Stimulated activated naive CD4-positive, alpha-beta T cell (primary cell): ENCODE measurements around the gene FMN1.

Source experiments
- DNase-seq, 6 experiments: peaks; one replicate each; lab custom pipeline; 2025; lab: John Stamatoyannopoulos, UW

The FMN1 gene

GRCh38 chr15:32729700-32730395 lies 464.7 kb downstream of the FMN1 start:
- no peak for DNase-seq

GRCh38 chr15:32723171-32723948 lies 471.2 kb downstream of the FMN1 start:
- DNase-seq: no peak

GRCh38 chr15:32722136-32722535 lies 472.4 kb downstream of the FMN1 start:
- no peak for DNase-seq

GRCh38 chr15:32721596-32721995 lies 472.9 kb downstream of the FMN1 start:
- DNase-seq: no peak

- no peak for DNase-seq
Observed at GRCh38 chr15:32718821-32719716, 475.4 kb downstream of the FMN1 start.

GRCh38 chr15:32718227-32718820 lies 476.2 kb downstream of the FMN1 start:
- DNase-seq: no peak

GRCh38 chr15:32717426-32718226 lies 476.9 kb downstream of the FMN1 start, which contains the start of gene GREM1:
TSS of gene GREM1 (plus strand) at chr15:32718004. CDS start at chr15:32730691, 12,687 bp downstream.
- no peak for DNase-seq

- DNase-seq: no peak
Observed at GRCh38 chr15:32716915-32717425, 477.5 kb downstream of the FMN1 start.

GRCh38 chr15:32716216-32716914 lies 478.1 kb downstream of the FMN1 start:
- DNase-seq: no peak
